Measurements from ENCODE around the gene DLGAP3.

Gene DLGAP3

GRCh38 chr1:34904236-34905097 is 25.0 kb downstream of the DLGAP3 start:
- Histone ChIP-seq H3K4me1 (ENCODE audit: insufficient read depth, low read length) (no peaks in the 10 kb centered on the region), H3K9ac (ENCODE audit: low read depth, low read length) (no peak overlapping the region), H3K9me3 (ENCODE audit: control insufficient read depth, insufficient read depth, low read length) (no peaks in the 10 kb centered on the region), H3K36me3 (ENCODE audit: insufficient read depth, low read length) (no peaks in the 10 kb centered on the region)

DNA sequence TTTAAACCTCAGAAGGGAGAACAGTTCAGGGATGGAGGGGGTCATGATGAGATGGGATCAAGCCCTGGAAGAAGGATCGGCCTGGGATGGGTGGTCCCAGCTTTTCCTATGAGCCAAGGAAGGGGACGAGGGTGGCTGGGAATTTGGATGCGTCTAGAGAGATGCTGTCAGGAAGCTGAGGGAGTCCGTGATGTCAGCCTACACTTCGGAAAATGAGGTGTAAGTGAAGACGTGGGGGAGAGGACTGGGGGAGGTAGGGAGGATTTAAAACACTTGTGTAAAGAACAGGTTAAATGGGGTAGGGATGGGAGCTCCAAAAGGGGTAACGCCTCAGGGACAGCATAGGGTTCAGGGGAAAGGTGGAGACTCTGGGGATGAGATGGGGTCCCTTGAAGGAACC is 27.5 kb downstream of the DLGAP3 start:
- H3K9me3 ChIP-seq (ENCODE audit: control insufficient read depth, insufficient read depth, low read length), result no peaks in the 10 kb centered on the region

DNA sequence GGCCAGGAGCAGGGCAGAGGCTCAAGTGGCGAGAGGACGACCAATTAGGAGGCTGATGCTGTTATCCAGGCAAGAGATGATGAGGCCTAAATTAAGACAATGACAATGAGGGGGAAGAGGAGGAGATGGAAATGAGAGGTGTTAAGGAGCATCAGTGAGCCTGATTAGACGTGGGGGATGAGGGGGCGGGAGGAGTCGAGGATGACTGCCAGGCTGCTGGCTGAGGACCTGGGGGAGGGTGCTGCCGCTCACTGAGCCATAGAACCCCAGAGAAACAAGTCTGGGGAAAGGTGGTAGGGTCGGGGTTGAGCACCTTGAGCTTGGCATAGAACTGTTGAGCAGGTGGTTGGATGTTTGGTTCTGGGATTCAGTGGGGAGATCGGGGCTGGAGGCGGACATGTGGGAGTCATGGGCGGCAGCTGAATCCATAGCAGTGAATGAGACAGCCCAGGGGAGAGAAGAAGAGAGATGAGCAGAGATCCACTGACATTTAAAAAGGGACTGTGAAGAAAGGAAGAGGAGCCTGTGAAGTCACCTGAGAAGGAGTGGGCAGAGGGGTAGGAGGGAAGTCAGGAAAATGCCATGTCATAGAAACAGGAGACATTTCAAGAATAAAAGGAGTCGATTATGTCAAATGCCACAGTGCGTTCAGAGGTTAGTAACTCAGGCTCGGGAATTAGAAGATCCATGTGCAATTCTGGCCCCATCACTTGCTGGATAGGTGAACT is 28.5 kb downstream of the DLGAP3 start:
- Histone ChIP-seq H3K4me1 (ENCODE audit: insufficient read depth, low read length) (no peaks in the 10 kb centered on the region), H3K36me3 (ENCODE audit: insufficient read depth, low read length) (no peaks in the 10 kb centered on the region), H3K9ac (ENCODE audit: low read depth, low read length) (no peak overlapping the region), H3K9me3 (ENCODE audit: control insufficient read depth, insufficient read depth, low read length) (no peaks in the 10 kb centered on the region)

More for the DNA sequence above, 27.5 kb downstream of the DLGAP3 start:
- Histone ChIP-seq H3K4me1 (ENCODE audit: insufficient read depth, low read length) (no peaks in the 10 kb centered on the region), H3K9ac (ENCODE audit: low read depth, low read length) (no peak overlapping the region), H3K36me3 (ENCODE audit: insufficient read depth, low read length) (no peaks in the 10 kb centered on the region)

DNA sequence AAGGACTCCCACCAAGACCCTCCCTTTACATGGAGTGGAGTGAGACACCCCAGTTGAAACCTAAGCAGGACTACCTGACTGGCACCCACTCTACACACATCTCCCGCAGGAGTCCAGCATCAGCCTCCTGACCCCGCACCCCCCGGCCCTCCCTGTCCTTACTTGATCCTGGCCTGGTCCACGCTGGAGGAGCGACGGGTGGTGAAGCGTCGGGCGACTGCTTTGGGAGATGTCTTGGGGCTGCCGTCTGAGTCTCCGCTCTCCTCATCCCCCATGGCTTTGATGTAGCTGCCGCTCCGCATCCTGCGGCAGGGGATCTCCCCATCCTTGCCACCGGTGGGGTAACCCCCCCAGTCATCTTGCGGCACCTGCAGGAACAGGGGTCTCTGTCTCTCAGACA is 29.5 kb downstream of the DLGAP3 start:
- H3K9me3 ChIP-seq (ENCODE audit: control insufficient read depth, insufficient read depth, low read length), result no peaks in the 10 kb centered on the region
- H3K36me3 ChIP-seq (ENCODE audit: insufficient read depth, low read length), result no peaks in the 10 kb centered on the region
- no peaks in the 10 kb centered on the region for H3K4me1 ChIP-seq (ENCODE audit: insufficient read depth, low read length)
- no peak overlapping the region for H3K9ac ChIP-seq (ENCODE audit: low read depth, low read length)

DNA sequence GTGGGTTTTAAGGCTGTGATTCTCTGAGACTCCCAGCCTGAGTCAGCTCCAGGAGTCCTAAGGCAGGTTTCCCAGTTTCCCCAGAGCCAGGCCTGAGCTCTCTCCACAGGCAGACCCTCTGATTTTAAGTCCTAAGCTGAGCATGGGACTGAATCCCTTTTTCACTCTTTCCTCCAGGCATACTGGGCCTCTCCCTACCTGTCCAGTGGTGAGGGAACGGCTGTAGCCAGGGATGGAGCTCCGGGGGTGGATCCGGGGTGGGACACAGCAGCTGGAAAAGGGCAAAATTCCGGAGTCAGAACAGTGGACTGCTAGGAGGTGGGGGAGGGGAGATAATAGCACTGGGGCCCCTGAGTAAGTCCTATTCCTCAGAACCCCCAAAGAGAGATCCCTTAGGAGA is 30.0 kb downstream of the DLGAP3 start:
- H3K4me1 ChIP-seq (ENCODE audit: insufficient read depth, low read length), result no peaks in the 10 kb centered on the region

GRCh38 chr1:34898330-34898761 is 31.1 kb downstream of the DLGAP3 start:
- no peaks in the 10 kb centered on the region for H3K36me3 ChIP-seq (ENCODE audit: insufficient read depth, low read length)
- no peak overlapping the region for H3K9ac ChIP-seq (ENCODE audit: low read depth, low read length)
- H3K9me3 ChIP-seq (ENCODE audit: control insufficient read depth, insufficient read depth, low read length), result no peaks in the 10 kb centered on the region
- no peaks in the 10 kb centered on the region for H3K4me1 ChIP-seq (ENCODE audit: insufficient read depth, low read length)

More for the DNA sequence above, 30.0 kb downstream of the DLGAP3 start:
- Histone ChIP-seq H3K36me3 (ENCODE audit: insufficient read depth, low read length) (no peaks in the 10 kb centered on the region), H3K9me3 (ENCODE audit: control insufficient read depth, insufficient read depth, low read length) (no peaks in the 10 kb centered on the region), H3K9ac (ENCODE audit: low read depth, low read length) (no peak overlapping the region)

GRCh38 chr1:34896612-34897011 is 32.8 kb downstream of the DLGAP3 start:
- Histone ChIP-seq H3K9ac (ENCODE audit: low read depth, low read length) (no peak overlapping the region), H3K9me3 (ENCODE audit: control insufficient read depth, insufficient read depth, low read length) (no peaks in the 10 kb centered on the region; the same call in 1 of the 2 replicates), H3K4me1 (ENCODE audit: insufficient read depth, low read length) (no peaks in the 10 kb centered on the region), H3K36me3 (ENCODE audit: insufficient read depth, low read length) (no peaks in the 10 kb centered on the region)

DNA sequence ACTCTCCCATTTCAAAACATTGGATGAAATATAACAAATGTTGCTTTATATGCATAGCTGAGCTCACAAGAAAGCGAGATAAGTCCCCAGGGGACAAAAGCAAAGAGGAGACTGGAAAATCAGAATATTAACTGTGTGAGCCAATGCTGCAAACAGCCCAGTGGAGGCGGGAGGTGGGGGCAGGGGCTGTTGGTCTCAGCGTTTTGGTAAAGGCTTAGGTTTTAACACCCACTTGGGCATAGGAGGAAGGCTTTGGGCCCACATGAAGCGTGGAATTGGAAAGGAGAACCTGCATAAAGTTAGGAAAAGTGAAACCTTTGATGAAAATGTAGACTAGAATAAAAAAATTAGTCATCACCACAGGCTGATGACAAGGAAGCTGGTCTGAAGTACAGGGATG is 39.7 kb downstream of the DLGAP3 start:
- H3K36me3 ChIP-seq (ENCODE audit: insufficient read depth, low read length), result no peaks in the 10 kb centered on the region
- no peaks in the 10 kb centered on the region; the same call in 1 of the 2 replicates for H3K9me3 ChIP-seq (ENCODE audit: control insufficient read depth, insufficient read depth, low read length)
- H3K9ac ChIP-seq (ENCODE audit: low read depth, low read length), result no peak overlapping the region
- no peaks in the 10 kb centered on the region for H3K4me1 ChIP-seq (ENCODE audit: insufficient read depth, low read length)

GRCh38 chr1:34887593-34887992 is 41.9 kb downstream of the DLGAP3 start:
- H3K36me3 ChIP-seq (ENCODE audit: insufficient read depth, low read length), result no peaks in the 10 kb centered on the region
- H3K4me1 ChIP-seq (ENCODE audit: insufficient read depth, low read length), result no peaks in the 10 kb centered on the region
- H3K9me3 ChIP-seq (ENCODE audit: control insufficient read depth, insufficient read depth, low read length), result no peaks in the 10 kb centered on the region; the same call in 1 of the 2 replicates
- no peak overlapping the region for H3K9ac ChIP-seq (ENCODE audit: low read depth, low read length)

GRCh38 chr1:34885405-34886247 is 43.8 kb downstream of the DLGAP3 start:
- Histone ChIP-seq H3K9ac (ENCODE audit: low read depth, low read length) (peak overlapping the region; percentile 63), H3K9me3 (ENCODE audit: control insufficient read depth, insufficient read depth, low read length) (no peaks in the 10 kb centered on the region), H3K36me3 (ENCODE audit: insufficient read depth, low read length) (no peaks in the 10 kb centered on the region), H3K4me1 (ENCODE audit: insufficient read depth, low read length) (no peaks in the 10 kb centered on the region)

- peak overlapping the region; percentile 63 for H3K9ac ChIP-seq (ENCODE audit: low read depth, low read length)
- no peaks in the 10 kb centered on the region for H3K9me3 ChIP-seq (ENCODE audit: control insufficient read depth, insufficient read depth, low read length)
- H3K36me3 ChIP-seq (ENCODE audit: insufficient read depth, low read length), result no peaks in the 10 kb centered on the region
- H3K4me1 ChIP-seq (ENCODE audit: insufficient read depth, low read length), result no peaks in the 10 kb centered on the region
Measured at GRCh38 chr1:34884961-34885360, 44.5 kb downstream of the DLGAP3 start.

GRCh38 chr1:34884536-34884935 is 44.9 kb downstream of the DLGAP3 start:
- Histone ChIP-seq H3K4me1 (ENCODE audit: insufficient read depth, low read length) (no peaks in the 10 kb centered on the region), H3K9ac (ENCODE audit: low read depth, low read length) (peak overlapping the region; percentile 63), H3K9me3 (ENCODE audit: control insufficient read depth, insufficient read depth, low read length) (no peaks in the 10 kb centered on the region), H3K36me3 (ENCODE audit: insufficient read depth, low read length) (no peaks in the 10 kb centered on the region)

GRCh38 chr1:34879230-34879629 is 50.2 kb downstream of the DLGAP3 start:
- no peaks in the 10 kb centered on the region for H3K4me1 ChIP-seq (ENCODE audit: insufficient read depth, low read length)
- no peak overlapping the region for H3K9ac ChIP-seq (ENCODE audit: low read depth, low read length)
- H3K9me3 ChIP-seq (ENCODE audit: control insufficient read depth, insufficient read depth, low read length), result no peaks in the 10 kb centered on the region
- no peaks in the 10 kb centered on the region for H3K36me3 ChIP-seq (ENCODE audit: insufficient read depth, low read length)

DNA sequence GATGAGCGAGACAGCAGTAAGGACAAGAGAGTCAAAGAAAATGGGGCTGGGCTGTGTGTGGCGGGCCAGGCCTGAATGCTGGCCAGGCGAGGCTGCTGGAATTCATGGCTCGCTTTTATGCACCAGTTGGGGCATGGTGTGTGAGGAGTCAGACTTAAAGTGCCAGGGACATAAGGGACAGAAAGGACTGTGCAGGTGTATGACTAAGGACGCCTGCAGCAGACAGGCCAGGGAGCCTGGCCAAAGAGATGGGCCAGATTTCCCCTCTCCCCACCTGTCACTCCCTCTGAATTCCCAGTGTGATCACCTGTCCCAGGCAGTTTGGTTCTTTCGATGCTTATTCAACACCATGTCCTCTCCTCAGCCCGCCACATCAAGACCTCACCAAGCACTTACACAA is 53.0 kb downstream of the DLGAP3 start:
- Histone ChIP-seq H3K9me3 (ENCODE audit: control insufficient read depth, insufficient read depth, low read length) (no peaks in the 10 kb centered on the region), H3K9ac (ENCODE audit: low read depth, low read length) (no peak overlapping the region), H3K36me3 (ENCODE audit: insufficient read depth, low read length) (no peaks in the 10 kb centered on the region), H3K4me1 (ENCODE audit: insufficient read depth, low read length) (no peaks in the 10 kb centered on the region)
